Upper lobe of right lung (tissue), 1 donor: ENCODE data around the gene SLC4A8. TPM values are rescaled to one million over a fixed set of nuclear protein-coding genes. Genes with fewer than 3 reads are reported as not detected.

Experiments used
- ATAC-seq: fragments of 200-7000 bp; cut with Tn5 transposase; one replicate; pipeline ENCODE4 v1.9.1; 2020; ENCODE audit warnings: mild to moderate bottlenecking, moderate library complexity
- DNase-seq: peaks from one replicate; pipeline ENCODE4 v3.0.0-alpha.2; 2020
- H3K27ac ChIP-seq: fragments of 200-600 bp; one replicate; pipeline ENCODE4 v1.8.0; 2022
- H3K27me3 ChIP-seq: fragments of 200-600 bp; one replicate; pipeline ENCODE4 v1.8.0; 2022; ENCODE audit warnings: mild to moderate bottlenecking
- H3K36me3 ChIP-seq: fragments of 200-600 bp; one replicate; pipeline ENCODE4 v1.8.0; 2022
- H3K4me1 ChIP-seq: fragments of 200-600 bp; one replicate; pipeline ENCODE4 v1.8.0; 2022
- H3K4me3 ChIP-seq: fragments of 200-600 bp; one replicate; pipeline ENCODE4 v1.8.0; 2022; ENCODE audit warnings: mild to moderate bottlenecking
- H3K9me3 ChIP-seq: fragments of 200-600 bp; one replicate; pipeline ENCODE4 v1.8.0; 2022
- CTCF ChIP-seq: fragments of 200-600 bp; IDR thresholded peaks from one replicate; pipeline ENCODE4 v1.8.0; 2022; ENCODE audit warnings: antibody characterized with exemption
- intact Hi-C: fragments of 100-400 bp; cut with DNase I; formaldehyde crosslinking; loops from one replicate; pipeline ENCODE4 v1.11.0; 2022
- total RNA-seq: library from RNA; stranded (reverse); fragmentation: NEBNext Ultra II Directional; extraction: Animal tissue kit (Norgen Biotek cat#: 25700); gene quantifications from one replicate; pipeline ENCODE4 v1.2.1, GENCODE V29; 2021
- donor health status: DM: no; HTN: yes; CAD: no; lungs with severe emphysema.

The SLC4A8 gene
- total RNA-seq, 1 donor from 2014 or later = 2.5 TPM

GRCh38 chr12:51413791-51414190 lies 10.8 kb upstream of the SLC4A8 start:
- ATAC-seq (no peak), DNase-seq (no peak)
- Histone ChIP-seq H3K27ac (no peak overlapping the region), H3K4me1 (no peaks in the 10 kb centered on the region), H3K4me3 (no peak overlapping the region), H3K27me3 (no peaks in the 10 kb centered on the region), H3K36me3 (no peaks in the 10 kb centered on the region), H3K9me3 (no peaks in the 10 kb centered on the region)
- intact Hi-C loops = no loop called here
- TF ChIP-seq CTCF = no peak

GRCh38 chr12:51415931-51416330 lies 8.7 kb upstream of the SLC4A8 start:
- DNase-seq (no peak), ATAC-seq (no peak)
- H3K4me3 ChIP-seq = no peak overlapping the region
- H3K27ac ChIP-seq = no peak overlapping the region
- H3K27me3 ChIP-seq = no peaks in the 10 kb centered on the region
- TF ChIP-seq CTCF = no peak
- H3K9me3 ChIP-seq = no peaks in the 10 kb centered on the region
- no peaks in the 10 kb centered on the region for H3K36me3 ChIP-seq
- H3K4me1 ChIP-seq = no peaks in the 10 kb centered on the region
- intact Hi-C loops = no loop called here

GRCh38 chr12:51417826-51418225 lies 6.8 kb upstream of the SLC4A8 start:
- Histone ChIP-seq H3K27me3 (peaks cover 10% of the 10 kb centered on the region), H3K4me1 (no peaks in the 10 kb centered on the region), H3K27ac (no peak overlapping the region), H3K9me3 (no peaks in the 10 kb centered on the region), H3K4me3 (no peak overlapping the region), H3K36me3 (no peaks in the 10 kb centered on the region)
- DNase-seq (no peak), ATAC-seq (no peak)
- TF ChIP-seq CTCF = no peak
- intact Hi-C loops = no loop called here

GRCh38 chr12:51419425-51420193 lies 5.0 kb upstream of the SLC4A8 start:
- ATAC-seq = no peak
- no peak overlapping the region for H3K27ac ChIP-seq
- H3K9me3 ChIP-seq = no peaks in the 10 kb centered on the region
- H3K36me3 ChIP-seq = no peaks in the 10 kb centered on the region
- intact Hi-C loops = loop anchor here (10.0 kb wide), 1 partner anchor 115 kb away; no protein-coding TSS in a partner anchor
- peaks cover 19% of the 10 kb centered on the region for H3K27me3 ChIP-seq
- DNase-seq = no peak
- no peaks in the 10 kb centered on the region for H3K4me1 ChIP-seq
- no peak for TF ChIP-seq CTCF
- H3K4me3 ChIP-seq = no peak overlapping the region

- no peaks in the 10 kb centered on the region for H3K9me3 ChIP-seq
- no peak overlapping the region for H3K4me3 ChIP-seq
- no peaks in the 10 kb centered on the region for H3K4me1 ChIP-seq
- TF ChIP-seq CTCF = peak; percentile 63
- ATAC-seq = peak; percentile 81
- intact Hi-C loops = loop anchor here (10.0 kb wide), 1 partner anchor 113 kb away; no protein-coding TSS in a partner anchor
- H3K27ac ChIP-seq = no peak overlapping the region
- H3K27me3 ChIP-seq = peaks cover 26% of the 10 kb centered on the region
- H3K36me3 ChIP-seq = no peaks in the 10 kb centered on the region
- DNase-seq = no peak
Observed at GRCh38 chr12:51421266-51421884, 3.3 kb upstream of the SLC4A8 start.
